Measurements from ENCODE around the gene RASD1. TPM values are rescaled to one million over a fixed set of nuclear protein-coding genes. Genes with fewer than 3 reads are reported as not detected.

The RASD1 gene
- total and polyA plus RNA-seq, 11 donors = 1.5 to 79.2 (median 17.5) TPM

GRCh38 chr17:17454276-17454675 lies 41.9 kb downstream of the RASD1 start:
- Histone ChIP-seq H3K27ac (no peak overlapping the region), H3K27me3 (peaks cover 0 to 5% (median 0%) of the 10 kb centered on the region in 9 donors), H3K36me3 (no peaks in the 10 kb centered on the region), H3K4me1 (no peaks in the 10 kb centered on the region), H3K9me3 (no peaks in the 10 kb centered on the region), H3K4me3 (no peak overlapping the region)
- no peak for TF ChIP-seq CTCF (IDR thresholded peaks at IDR 0.05)
- TF ChIP-seq POLR2A (IDR thresholded peaks at IDR 0.05) = no peak
- ATAC-seq (no peak), DNase-seq (no peak)
- intact Hi-C loops (cut with DNase I) = no loop called here
- whole genome bisulfite sequencing, 4 donors = 90 to 98% (median 93%) methylated on average over 1 of the region's 1 CpG

GRCh38 chr17:17453088-17453487 lies 43.1 kb downstream of the RASD1 start:
- ATAC-seq = no peak
- intact Hi-C loops (cut with DNase I) = no loop called here
- H3K27me3 ChIP-seq = peaks cover 0 to 5% (median 0%) of the 10 kb centered on the region in 9 donors
- H3K4me3 ChIP-seq = no peak overlapping the region
- H3K4me1 ChIP-seq = no peaks in the 10 kb centered on the region
- TF ChIP-seq CTCF (IDR thresholded peaks at IDR 0.05) = no peak
- TF ChIP-seq POLR2A (IDR thresholded peaks at IDR 0.05) = no peak
- H3K27ac ChIP-seq = no peak overlapping the region
- H3K9me3 ChIP-seq = no peaks in the 10 kb centered on the region
- WGBS, 4 donors = 79 to 89% (median 87%) methylated on average over 9 of the region's 9 CpGs
- H3K36me3 ChIP-seq = no peaks in the 10 kb centered on the region
- DNase-seq = no peak

- WGBS, 4 donors = 86 to 95% (median 93%) methylated on average over 2 to 4 of the region's 4 CpGs
- ATAC-seq (no peak), DNase-seq (no peak)
- Histone ChIP-seq H3K27ac (no peak overlapping the region), H3K4me3 (no peak overlapping the region), H3K9me3 (no peaks in the 10 kb centered on the region), H3K27me3 (no peaks in the 10 kb centered on the region), H3K36me3 (no peaks in the 10 kb centered on the region), H3K4me1 (peaks cover 0 to 14% (median 6%) of the 10 kb centered on the region in 12 donors)
- TF ChIP-seq POLR2A (IDR thresholded peaks at IDR 0.05) = no peak
- no peak for TF ChIP-seq CTCF (IDR thresholded peaks at IDR 0.05)
- intact Hi-C loops (cut with DNase I) = loop anchor here in 1 of 10 donors (10.0 kb wide), 1 partner anchor 94 kb away; no protein-coding TSS in a partner anchor
Measured at GRCh38 chr17:17448723-17449122, 47.5 kb downstream of the RASD1 start.

- Histone ChIP-seq H3K4me1 (peaks cover 0 to 14% (median 6%) of the 10 kb centered on the region in 12 donors), H3K4me3 (no peak overlapping the region), H3K36me3 (no peaks in the 10 kb centered on the region), H3K27me3 (no peaks in the 10 kb centered on the region), H3K9me3 (no peaks in the 10 kb centered on the region), H3K27ac (no peak overlapping the region)
- no peak for ATAC-seq
- 60 to 71% (median 63%) methylated on average over 5 of the region's 5 CpGs for WGBS, 4 donors
- DNase-seq = no peak
- TF ChIP-seq CTCF (IDR thresholded peaks at IDR 0.05) (no peak), POLR2A (IDR thresholded peaks at IDR 0.05) (no peak)
- intact Hi-C loops (cut with DNase I) = loop anchor here in 1 of 10 donors (10.0 kb wide), 1 partner anchor 93 kb away; no protein-coding TSS in a partner anchor
Measured at GRCh38 chr17:17448076-17448475, 48.1 kb downstream of the RASD1 start.
